Type B pancreatic cell (in vitro differentiated cells): Measurements from ENCODE around the gene KRT15. TPM values are rescaled to one million over a fixed set of nuclear protein-coding genes. Genes with fewer than 3 reads are reported as not detected.

Experiments
- DNase-seq: peaks from one replicate; pipeline ENCODE4 v3.0.0; 2021; ENCODE audit warnings: mixed read lengths; ENCODE audit not compliant: unreplicated experiment; ENCODE audit errors: extremely low spot score
- H3K27ac Mint-ChIP-seq: 2 replicates; pipeline ENCODE4 v1.8.0; 2021; ENCODE audit warnings: mild to moderate bottlenecking, mixed read lengths
- H3K27me3 Mint-ChIP-seq: 2 replicates; pipeline ENCODE4 v1.8.0; 2021; ENCODE audit warnings: mixed read lengths
- H3K36me3 Mint-ChIP-seq: 2 replicates; pipeline ENCODE4 v1.8.0; 2021; ENCODE audit warnings: mixed read lengths
- H3K4me1 Mint-ChIP-seq: one replicate; pipeline ENCODE4 v1.8.0; 2021; ENCODE audit warnings: mixed read lengths; ENCODE audit not compliant: unreplicated experiment
- H3K4me3 Mint-ChIP-seq: 2 replicates; pipeline ENCODE4 v1.8.0; 2021; ENCODE audit warnings: mild to moderate bottlenecking, mixed read lengths
- H3K9me3 Mint-ChIP-seq: 2 replicates; pipeline ENCODE4 v1.8.0; 2021; ENCODE audit warnings: mixed read lengths
- CTCF ChIP-seq: fragments of 200-600 bp; sonication (generic); conservative IDR thresholded peaks from 2 replicates; pipeline ENCODE4 v1.5.0; 2021; ENCODE audit warnings: antibody characterized with exemption, mild to moderate bottlenecking
- total RNA-seq: library from RNA; stranded (reverse); gene quantifications from 2 replicates; pipeline ENCODE4 v1.2.1, GENCODE V29; 2021; ENCODE audit warnings: low replicate concordance

KRT15 gene
- total RNA-seq, 1 donor from 2014 or later, result 208 TPM

- peaks cover 6% of the 10 kb centered on the region for H3K4me1 Mint-ChIP-seq
- peaks cover 2% of the 10 kb centered on the region for H3K27me3 Mint-ChIP-seq
Observed at GRCh38 chr17:41468346-41468745, 50.3 kb downstream of the KRT15 start.

GRCh38 chr17:41467561-41467960 is 51.1 kb downstream of the KRT15 start:
- no peak for DNase-seq
- H3K4me1 Mint-ChIP-seq, result peaks cover 6% of the 10 kb centered on the region
- no peak for TF ChIP-seq CTCF
- no peak overlapping the region for H3K4me3 Mint-ChIP-seq
- H3K27ac Mint-ChIP-seq, result no peak overlapping the region
- no peaks in the 10 kb centered on the region for H3K36me3 Mint-ChIP-seq
- peaks cover 6% of the 10 kb centered on the region for H3K9me3 Mint-ChIP-seq
- peaks cover 2% of the 10 kb centered on the region for H3K27me3 Mint-ChIP-seq

More at GRCh38 chr17:41468346-41468745, 50.3 kb downstream of the KRT15 start:
- TF ChIP-seq CTCF, result no peak
- no peak overlapping the region for H3K4me3 Mint-ChIP-seq
- H3K9me3 Mint-ChIP-seq, result peaks cover 11% of the 10 kb centered on the region
- H3K36me3 Mint-ChIP-seq, result no peaks in the 10 kb centered on the region
- no peak overlapping the region for H3K27ac Mint-ChIP-seq
- no peak for DNase-seq

- Mint-ChIP-seq H3K36me3 (no peaks in the 10 kb centered on the region), H3K4me1 (peaks cover 6% of the 10 kb centered on the region), H3K9me3 (peaks cover 6% of the 10 kb centered on the region), H3K27ac (no peak within 1 kb of the TSS), H3K27me3 (peaks cover 2% of the 10 kb centered on the region), H3K4me3 (no peak within 1 kb of the TSS)
- DNase-seq, result no peak
- TF ChIP-seq CTCF, result no peak
Observed at GRCh38 chr17:41466988-41467387, 51.7 kb downstream of the KRT15 start, which contains the start of gene KRT32. TSS of gene KRT32 (minus strand) at chr17:41467386. CDS start at chr17:41467325, 61 bp downstream.

- Mint-ChIP-seq H3K27me3 (peaks cover 2% of the 10 kb centered on the region), H3K27ac (peak overlapping the region; percentile 80), H3K9me3 (peaks cover 6% of the 10 kb centered on the region), H3K4me1 (peaks cover 10% of the 10 kb centered on the region), H3K4me3 (peak overlapping the region; percentile 60), H3K36me3 (no peaks in the 10 kb centered on the region)
- TF ChIP-seq CTCF, result no peak
- DNase-seq, result no peak
Observed at GRCh38 chr17:41464682-41465081, 54.0 kb downstream of the KRT15 start.

GRCh38 chr17:41464173-41464572 is 54.5 kb downstream of the KRT15 start:
- H3K4me1 Mint-ChIP-seq, result peaks cover 10% of the 10 kb centered on the region
- no peak overlapping the region for H3K27ac Mint-ChIP-seq
- no peak for TF ChIP-seq CTCF
- no peaks in the 10 kb centered on the region for H3K36me3 Mint-ChIP-seq
- no peak overlapping the region for H3K4me3 Mint-ChIP-seq
- H3K27me3 Mint-ChIP-seq, result peaks cover 2% of the 10 kb centered on the region
- H3K9me3 Mint-ChIP-seq, result peaks cover 6% of the 10 kb centered on the region
- no peak for DNase-seq

GRCh38 chr17:41463746-41464145 is 54.9 kb downstream of the KRT15 start:
- no peak for DNase-seq
- Mint-ChIP-seq H3K27ac (no peak overlapping the region), H3K9me3 (peaks cover 6% of the 10 kb centered on the region), H3K4me3 (no peak overlapping the region), H3K36me3 (no peaks in the 10 kb centered on the region), H3K27me3 (peaks cover 2% of the 10 kb centered on the region), H3K4me1 (peaks cover 10% of the 10 kb centered on the region)
- no peak for TF ChIP-seq CTCF
